IMR-90 (cell line): Measurements from ENCODE around the gene COL20A1. TPM values are rescaled to one million over a fixed set of nuclear protein-coding genes. Genes with fewer than 3 reads are reported as not detected.

Experiments used
- ATAC-seq: fragments of 200-7000 bp; cut with Tn5 transposase; 2 replicates; pipeline ENCODE4 v1.9.1; 2020; ENCODE audit warnings: low read depth, mild to moderate bottlenecking, moderate library complexity
- BruUV-seq: library from RNA; stranded (reverse); fragments of 400-500 nt; replicated peaks from 2 replicates; lab custom pipeline; 2021; lab: Mats Ljungman, UMichigan
- CTCF ChIA-PET: fragments of 300-600 bp; formaldehyde crosslinking; extraction: SDS; loops from one replicate; lab custom pipeline; 2021; ENCODE audit warnings: antibody characterized with exemption; lab: Yijun Ruan, JAX
- POLR2A ChIA-PET: fragments of 300-600 bp; sonication (Branson Sonifier 250); formaldehyde crosslinking; loops from one replicate; lab custom pipeline; 2022; ENCODE audit warnings: antibody characterized with exemption; ENCODE audit not compliant: unreplicated experiment; lab: Charles Lee
- DNase-seq: peaks from one replicate; pipeline ENCODE4 v3.0.0; 2013
- H2AFZ ChIP-seq: replicated peaks from 2 replicates; pipeline ENCODE3; 2013; ENCODE audit warnings: low read length, mild to moderate bottlenecking; ENCODE audit not compliant: poor library complexity
- H2AK5ac ChIP-seq: 2 replicates; pipeline ENCODE4 v1.6.1; 2013; ENCODE audit warnings: low read depth, low read length, inconsistent platforms
- H2AK9ac ChIP-seq: replicated peaks from 2 replicates; pipeline ENCODE3; 2013; ENCODE audit warnings: mild to moderate bottlenecking, low read depth, low read length, moderate library complexity; ENCODE audit not compliant: poor library complexity
- H2BK120ac ChIP-seq: 2 replicates; pipeline ENCODE4 v1.6.1; 2013; ENCODE audit warnings: low read depth, low read length, inconsistent platforms
- H2BK15ac ChIP-seq: 3 replicates; pipeline ENCODE4 v1.6.1; 2013; ENCODE audit warnings: low read depth, low read length, inconsistent platforms
- H2BK20ac ChIP-seq: 2 replicates; pipeline ENCODE4 v1.6.1; 2013; ENCODE audit warnings: low read depth, mild to moderate bottlenecking, inconsistent platforms, low read length, moderate library complexity
- H2BK5ac ChIP-seq: 2 replicates; pipeline ENCODE4 v1.6.1; 2013; ENCODE audit warnings: mild to moderate bottlenecking, low read depth, low read length, inconsistent platforms; ENCODE audit not compliant: poor library complexity, severe bottlenecking
- H3K14ac ChIP-seq: replicated peaks from 2 replicates; pipeline ENCODE4 v1.6.1; 2013; ENCODE audit warnings: low read depth, low read length, inconsistent platforms
- H3K18ac ChIP-seq: 2 replicates; pipeline ENCODE4 v1.6.1; 2013; ENCODE audit warnings: low read depth, low read length, control low read depth
- H3K23ac ChIP-seq: 2 replicates; pipeline ENCODE4 v1.6.1; 2013; ENCODE audit warnings: low read depth, low read length, inconsistent platforms
- H3K27ac ChIP-seq: 2 replicates; pipeline ENCODE4 v1.5.1; 2013; ENCODE audit warnings: mild to moderate bottlenecking, control low read depth, low read length; ENCODE audit not compliant: insufficient read depth
- H3K27me3 ChIP-seq: 2 replicates; pipeline ENCODE4 v1.6.1; 2013; ENCODE audit warnings: low read length; ENCODE audit not compliant: control insufficient read depth, insufficient read depth
- H3K36me3 ChIP-seq: 2 replicates; pipeline ENCODE4 v1.6.1; 2013; ENCODE audit warnings: low read length, mixed read lengths; ENCODE audit not compliant: control insufficient read depth, insufficient read depth
- H3K4ac ChIP-seq: 2 replicates; pipeline ENCODE4 v1.6.1; 2013; ENCODE audit warnings: low read depth, low read length, inconsistent platforms
- H3K4me1 ChIP-seq: 2 replicates; pipeline ENCODE4 v1.6.1; 2013; ENCODE audit warnings: low read length, mixed read lengths; ENCODE audit not compliant: control insufficient read depth, insufficient read depth
- H3K4me2 ChIP-seq: 2 replicates; pipeline ENCODE4 v1.6.1; 2013; ENCODE audit warnings: low read depth, mild to moderate bottlenecking, control low read depth, low read length, moderate library complexity
- H3K4me3 ChIP-seq: 2 replicates; pipeline ENCODE4 v1.5.1; 2013; ENCODE audit warnings: low read depth, mild to moderate bottlenecking, control low read depth, low read length, moderate library complexity; ENCODE audit not compliant: insufficient read depth
- H3K56ac ChIP-seq: 2 replicates; pipeline ENCODE4 v1.6.1; 2013; ENCODE audit warnings: low read length, inconsistent platforms; ENCODE audit not compliant: insufficient read depth; ENCODE audit errors: extremely low read depth
- H3K79me1 ChIP-seq, 2 experiments: 2 replicates each; pipeline ENCODE4 v1.6.1; 2013; ENCODE audit warnings: low read length in 2 of 2, inconsistent platforms in 1 of 2, low read depth in 1 of 2
- H3K9ac ChIP-seq: 2 replicates; pipeline ENCODE4 v1.6.1; 2013; ENCODE audit warnings: low read depth, low read length, control low read depth
- H3K9me1 ChIP-seq: 2 replicates; pipeline ENCODE4 v1.6.1; 2013; ENCODE audit warnings: low read length, inconsistent platforms; ENCODE audit not compliant: insufficient read depth
- H3K9me3 ChIP-seq: 2 replicates; pipeline ENCODE4 v1.6.1; 2013; ENCODE audit warnings: low read length; ENCODE audit not compliant: control insufficient read depth, insufficient read depth
- H4K20me1 ChIP-seq: 2 replicates; pipeline ENCODE4 v1.6.1; 2013; ENCODE audit warnings: low read length, inconsistent platforms; ENCODE audit not compliant: insufficient read depth
- H4K5ac ChIP-seq: 2 replicates; pipeline ENCODE4 v1.6.1; 2013; ENCODE audit warnings: mild to moderate bottlenecking, low read depth, low read length, control low read depth
- H4K8ac ChIP-seq, 2 experiments: 2 replicates each; pipeline ENCODE4 v1.6.1; 2013; ENCODE audit warnings: low read depth in 2 of 2, low read length in 2 of 2, control low read depth in 1 of 2, inconsistent platforms in 1 of 2
- H4K91ac ChIP-seq: 2 replicates; pipeline ENCODE4 v1.6.1; 2013; ENCODE audit warnings: low read depth, low read length, inconsistent platforms; ENCODE audit not compliant: insufficient read depth
- CEBPB ChIP-seq: IDR thresholded peaks from 2 replicates; pipeline ENCODE4 v1.6.1; 2012; ENCODE audit warnings: low read depth, low read length, improper control_type of control experiment
- CHD1 ChIP-seq: IDR thresholded peaks from 2 replicates; pipeline ENCODE4 v1.6.1; 2012; ENCODE audit warnings: low read depth, low read length, improper control_type of control experiment
- FOS ChIP-seq: fragments of 150-350 bp; IDR thresholded peaks from 2 replicates; pipeline ENCODE4 v1.6.1; 2016; ENCODE audit warnings: low read depth, low read length
- MAFK ChIP-seq: IDR thresholded peaks from 2 replicates; pipeline ENCODE4 v1.6.1; 2012; ENCODE audit warnings: low read depth, low read length, improper control_type of control experiment
- MAZ ChIP-seq: IDR thresholded peaks from 2 replicates; pipeline ENCODE4 v1.6.1; 2012; ENCODE audit warnings: low read depth, mild to moderate bottlenecking, low read length, improper control_type of control experiment, moderate library complexity, borderline replicate concordance
- MXI1 ChIP-seq: IDR thresholded peaks from 2 replicates; pipeline ENCODE4 v1.6.1; 2012; ENCODE audit warnings: low read depth, mild to moderate bottlenecking, low read length, moderate library complexity, borderline replicate concordance
- NFE2L2 ChIP-seq: fragments of 150-350 bp; IDR thresholded peaks from 2 replicates; pipeline ENCODE4 v1.6.1; 2016; ENCODE audit warnings: low read depth, mild to moderate bottlenecking, low read length
- POLR2A ChIP-seq: IDR thresholded peaks from 2 replicates; pipeline ENCODE4 v1.6.1; 2012; ENCODE audit warnings: mild to moderate bottlenecking, low read depth, low read length
- RAD21 ChIP-seq: IDR thresholded peaks from 2 replicates; pipeline ENCODE4 v1.6.1; 2012; ENCODE audit warnings: low read length, improper control_type of control experiment
- RCOR1 ChIP-seq: IDR thresholded peaks from 2 replicates; pipeline ENCODE4 v1.6.1; 2012; ENCODE audit warnings: mild to moderate bottlenecking, low read length, improper control_type of control experiment; ENCODE audit not compliant: insufficient replicate concordance
- RFX5 ChIP-seq: IDR thresholded peaks from 2 replicates; pipeline ENCODE4 v1.8.0; 2012; ENCODE audit warnings: low read depth, mild to moderate bottlenecking, low read length, moderate library complexity
- SMC3 ChIP-seq: fragments of 150-350 bp; IDR thresholded peaks from 2 replicates; pipeline ENCODE4 v1.6.1; 2016; ENCODE audit warnings: low read depth, mild to moderate bottlenecking, antibody characterized with exemption, low read length, moderate library complexity
- WGBS, 2 experiments: methylation state at CpG; one replicate each; pipeline versions ENCODE4 v1.1.5 to v1.1.7; 2013; ENCODE audit warnings: missing lambda C conversion rate in 2 of 2; ENCODE audit not compliant: insufficient read length in 1 of 2; ENCODE audit errors: extremely low coverage in 2 of 2; 5-methylcytosine and 5-hydroxymethylcytosine counted together
- dilution Hi-C: fragments of 300-500 bp; cut with HindIII; formaldehyde crosslinking; loops from one replicate; pipeline ENCODE4 v1.14.3; 2018; ENCODE audit warnings: low sequenced_read_pairs; ENCODE audit not compliant: unreplicated experiment
- in situ Hi-C: fragments of 300-500 bp; cut with MboI; formaldehyde crosslinking; loops from 3 replicates; pipeline ENCODE4 v1.14.3; 2019; ENCODE audit warnings: low sequenced_read_pairs, inconsistent platforms, mixed read lengths
- intact Hi-C: fragments of 100-400 bp; cut with micrococcal nuclease; formaldehyde crosslinking; loops from 2 replicates; pipeline ENCODE4 v1.10.0; 2022
- polyA plus RNA-seq, 3 experiments: library from polyadenylated mRNA; depleted of rRNA; stranded (reverse); fragments of >200 nt; gene quantifications; 2 replicates each; pipeline ENCODE4 v1.2.3, GENCODE V29; 2012; ENCODE audit warnings: low replicate concordance in 1 of 3
- total RNA-seq: library from RNA; depleted of rRNA; stranded (reverse); fragments of >200 nt; gene quantifications from 2 replicates; pipeline ENCODE4 v1.2.3, GENCODE V29; 2012
- TF ChIP-seq, protein P1 (sequence below): conservative IDR thresholded peaks from 2 replicates; pipeline ENCODE4 v1.5.1; 2012; ENCODE audit warnings: mild to moderate bottlenecking, low read depth, low read length, improper control_type of control experiment
- TF ChIP-seq, protein P2 (sequence below): fragments of 150-350 bp; IDR thresholded peaks from 2 replicates; pipeline ENCODE4 v1.6.1; 2016; ENCODE audit warnings: low read depth, mild to moderate bottlenecking, low read length, moderate library complexity, borderline replicate concordance

The COL20A1 gene
- total and polyA plus RNA-seq, 2 of the 4 experiments (the other 2 are of a cell fraction): not detected

DNA sequence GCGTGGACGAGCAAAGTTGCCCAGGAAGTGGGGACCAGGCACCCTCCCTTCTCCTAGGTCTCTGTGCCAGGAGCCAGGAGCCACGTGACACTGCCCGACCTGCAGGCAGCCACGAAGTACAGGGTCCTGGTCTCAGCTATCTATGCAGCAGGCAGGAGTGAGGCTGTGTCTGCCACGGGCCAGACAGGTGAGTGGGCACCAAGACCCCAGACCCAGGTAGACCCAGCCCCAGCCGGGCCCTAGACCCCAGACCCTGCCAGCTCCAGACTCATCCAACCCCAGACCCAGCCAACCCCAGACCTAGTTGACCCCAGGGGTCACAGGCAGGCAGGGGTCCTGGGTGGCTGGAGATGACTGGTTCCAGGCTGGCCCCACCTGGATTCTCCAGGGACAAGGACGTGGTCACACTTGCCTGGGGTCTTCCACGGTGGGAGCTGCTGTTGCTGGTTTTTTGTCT lies 21.1 kb downstream of the COL20A1 start:
- intact Hi-C loops: no loop called here
- TF ChIP-seq MXI1 (no peak), MAFK (no peak), CEBPB (no peak), RCOR1 (no peak), RAD21 (no peak), FOS (no peak), POLR2A (no peak), NFE2L2 (no peak), CHD1 (no peak), MAZ (no peak), SMC3 (no peak), RFX5 (no peak)
- TF ChIP-seq, protein P1, sequence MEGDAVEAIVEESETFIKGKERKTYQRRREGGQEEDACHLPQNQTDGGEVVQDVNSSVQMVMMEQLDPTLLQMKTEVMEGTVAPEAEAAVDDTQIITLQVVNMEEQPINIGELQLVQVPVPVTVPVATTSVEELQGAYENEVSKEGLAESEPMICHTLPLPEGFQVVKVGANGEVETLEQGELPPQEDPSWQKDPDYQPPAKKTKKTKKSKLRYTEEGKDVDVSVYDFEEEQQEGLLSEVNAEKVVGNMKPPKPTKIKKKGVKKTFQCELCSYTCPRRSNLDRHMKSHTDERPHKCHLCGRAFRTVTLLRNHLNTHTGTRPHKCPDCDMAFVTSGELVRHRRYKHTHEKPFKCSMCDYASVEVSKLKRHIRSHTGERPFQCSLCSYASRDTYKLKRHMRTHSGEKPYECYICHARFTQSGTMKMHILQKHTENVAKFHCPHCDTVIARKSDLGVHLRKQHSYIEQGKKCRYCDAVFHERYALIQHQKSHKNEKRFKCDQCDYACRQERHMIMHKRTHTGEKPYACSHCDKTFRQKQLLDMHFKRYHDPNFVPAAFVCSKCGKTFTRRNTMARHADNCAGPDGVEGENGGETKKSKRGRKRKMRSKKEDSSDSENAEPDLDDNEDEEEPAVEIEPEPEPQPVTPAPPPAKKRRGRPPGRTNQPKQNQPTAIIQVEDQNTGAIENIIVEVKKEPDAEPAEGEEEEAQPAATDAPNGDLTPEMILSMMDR: no peak
- TF ChIP-seq, protein P2, sequence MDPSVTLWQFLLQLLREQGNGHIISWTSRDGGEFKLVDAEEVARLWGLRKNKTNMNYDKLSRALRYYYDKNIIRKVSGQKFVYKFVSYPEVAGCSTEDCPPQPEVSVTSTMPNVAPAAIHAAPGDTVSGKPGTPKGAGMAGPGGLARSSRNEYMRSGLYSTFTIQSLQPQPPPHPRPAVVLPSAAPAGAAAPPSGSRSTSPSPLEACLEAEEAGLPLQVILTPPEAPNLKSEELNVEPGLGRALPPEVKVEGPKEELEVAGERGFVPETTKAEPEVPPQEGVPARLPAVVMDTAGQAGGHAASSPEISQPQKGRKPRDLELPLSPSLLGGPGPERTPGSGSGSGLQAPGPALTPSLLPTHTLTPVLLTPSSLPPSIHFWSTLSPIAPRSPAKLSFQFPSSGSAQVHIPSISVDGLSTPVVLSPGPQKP: no peak
- Histone ChIP-seq H3K4me1 (peaks cover 9% of the 10 kb centered on the region; the same call in 1 of the 2 replicates), H2AK9ac (peak overlapping the region; percentile 72), H4K5ac (no peak overlapping the region), H4K20me1 (peaks cover 5% of the 10 kb centered on the region; the same call in 1 of the 2 replicates), H3K18ac (no peak overlapping the region), H2BK15ac (no peak overlapping the region), H3K4ac (no peak overlapping the region), H2BK5ac (no peak overlapping the region), H3K9me1 (no peaks in the 10 kb centered on the region), H3K79me1 (no peaks in the 10 kb centered on the region), H4K8ac (no peak overlapping the region), H3K23ac (no peak overlapping the region), H3K4me3 (no peak overlapping the region), H3K36me3 (no peaks in the 10 kb centered on the region), H3K4me2 (no peak overlapping the region), H3K14ac (no peak overlapping the region), H3K27ac (no peak overlapping the region), H2BK120ac (no peak overlapping the region), H4K91ac (no peak overlapping the region), H2AFZ (no peak overlapping the region), H2AK5ac (no peak overlapping the region), H3K9ac (no peak overlapping the region), H3K9me3 (no peaks in the 10 kb centered on the region), H2BK20ac (no peak overlapping the region), H3K27me3 (peaks cover 9% of the 10 kb centered on the region; the same call in 1 of the 2 replicates), H3K56ac (no peak overlapping the region)
- BruUV-seq: no TSS peak
- WGBS, 2 experiments: 40% methylated on average over 3 of the region's 9 CpGs; no CpG with 5 or more reads in 1 of the 2 experiments
- DNase-seq (no peak), ATAC-seq (no peak)
- in situ Hi-C loops: no loop called here
- dilution Hi-C loops: no loop called here
- POLR2A ChIA-PET: no interaction called here
- CTCF ChIA-PET: no interaction called here
